Astrocyte of the spinal cord (primary cell): ENCODE results near the gene PPRC1.

Experiments used
- DNase-seq: peaks from one replicate; pipeline ENCODE4 v3.0.0; 2011; ENCODE audit warnings: low read depth, low spot score
- H3K4me3 ChIP-seq: 2 replicates; pipeline ENCODE4 v1.5.1; 2011; ENCODE audit warnings: low read depth, mild to moderate bottlenecking, low read length, moderate library complexity
- in situ Hi-C: cut with HindIII; loops from 2 replicates; pipeline ENCODE4 v1.10.0; 2017; ENCODE audit warnings: low sequenced_read_pairs
- TF ChIP-seq, protein P1 (sequence below): IDR thresholded peaks from 2 replicates; pipeline ENCODE4 v1.5.1; 2012; ENCODE audit warnings: low read depth, mild to moderate bottlenecking, low read length, inconsistent platforms

Gene PPRC1

DNA sequence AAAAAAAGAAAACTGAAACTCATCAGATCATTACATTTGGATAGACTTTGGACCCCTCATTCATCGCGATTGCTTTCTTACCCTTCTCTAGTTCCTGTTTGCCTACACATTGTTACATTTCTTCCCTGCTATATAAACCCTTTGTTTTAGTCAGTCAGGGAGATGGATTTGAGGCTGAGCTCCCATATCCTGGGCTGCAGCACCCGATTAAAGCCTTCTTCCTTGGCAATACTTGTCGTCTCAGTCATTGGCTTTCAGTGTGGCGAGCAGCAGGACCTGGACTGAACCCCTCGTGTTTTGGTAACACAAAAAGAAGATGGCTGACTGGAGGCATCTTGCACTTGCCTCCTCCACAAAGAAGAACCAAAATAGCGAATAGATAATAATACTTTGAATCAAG is 59.1 kb downstream of the PPRC1 start:
- no peak for DNase-seq
- in situ Hi-C loops, result no loop called here
- no peak overlapping the region for H3K4me3 ChIP-seq
- TF ChIP-seq, protein P1, sequence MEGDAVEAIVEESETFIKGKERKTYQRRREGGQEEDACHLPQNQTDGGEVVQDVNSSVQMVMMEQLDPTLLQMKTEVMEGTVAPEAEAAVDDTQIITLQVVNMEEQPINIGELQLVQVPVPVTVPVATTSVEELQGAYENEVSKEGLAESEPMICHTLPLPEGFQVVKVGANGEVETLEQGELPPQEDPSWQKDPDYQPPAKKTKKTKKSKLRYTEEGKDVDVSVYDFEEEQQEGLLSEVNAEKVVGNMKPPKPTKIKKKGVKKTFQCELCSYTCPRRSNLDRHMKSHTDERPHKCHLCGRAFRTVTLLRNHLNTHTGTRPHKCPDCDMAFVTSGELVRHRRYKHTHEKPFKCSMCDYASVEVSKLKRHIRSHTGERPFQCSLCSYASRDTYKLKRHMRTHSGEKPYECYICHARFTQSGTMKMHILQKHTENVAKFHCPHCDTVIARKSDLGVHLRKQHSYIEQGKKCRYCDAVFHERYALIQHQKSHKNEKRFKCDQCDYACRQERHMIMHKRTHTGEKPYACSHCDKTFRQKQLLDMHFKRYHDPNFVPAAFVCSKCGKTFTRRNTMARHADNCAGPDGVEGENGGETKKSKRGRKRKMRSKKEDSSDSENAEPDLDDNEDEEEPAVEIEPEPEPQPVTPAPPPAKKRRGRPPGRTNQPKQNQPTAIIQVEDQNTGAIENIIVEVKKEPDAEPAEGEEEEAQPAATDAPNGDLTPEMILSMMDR, result no peak

DNA sequence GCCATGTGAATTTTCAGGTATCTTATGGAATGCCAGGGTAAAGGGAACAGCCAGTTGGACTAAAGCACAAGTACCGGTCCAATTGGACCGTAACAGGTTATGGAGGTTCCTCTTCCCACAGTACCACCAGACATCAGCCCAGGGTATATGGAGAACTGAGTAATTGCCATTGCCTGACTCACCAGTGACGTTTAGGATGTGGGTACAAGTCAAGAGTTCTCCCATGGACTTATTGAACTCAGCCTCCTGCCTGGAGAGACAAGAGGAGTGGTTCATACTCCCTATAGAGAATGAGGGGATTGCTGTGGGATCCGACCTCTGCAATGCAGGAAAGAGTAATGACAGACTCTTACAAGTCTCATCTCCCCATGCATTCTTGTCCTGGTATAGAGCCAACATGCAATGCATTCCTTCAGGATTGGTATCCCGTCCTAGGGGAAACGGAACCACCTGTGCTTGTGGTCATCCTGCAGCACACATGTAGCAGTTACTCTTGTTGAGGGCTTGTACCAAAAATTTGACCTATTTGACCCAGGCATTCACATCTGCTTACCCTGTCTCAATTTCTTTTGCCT is 62.5 kb downstream of the PPRC1 start:
- no peak for DNase-seq

DNA sequence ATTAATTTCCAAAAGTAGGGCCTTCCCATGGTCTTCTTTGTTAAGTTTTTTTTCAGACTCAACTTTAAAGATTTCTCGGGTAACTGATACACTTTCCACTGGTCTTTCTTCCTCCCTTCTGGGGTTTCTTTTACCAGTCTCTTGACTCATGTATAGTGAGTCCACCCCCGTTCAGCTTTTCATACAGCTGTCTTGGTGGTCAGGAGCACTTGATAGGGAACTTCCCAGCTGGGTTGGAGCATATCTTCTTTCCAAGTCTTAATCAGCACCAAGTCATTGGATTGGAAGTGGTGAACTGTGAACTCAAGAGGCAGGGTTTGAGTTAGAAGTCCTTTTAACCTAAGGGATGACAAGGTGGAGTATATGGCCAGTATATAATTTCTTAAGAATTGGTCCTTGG is 64.1 kb downstream of the PPRC1 start:
- in situ Hi-C loops, result no loop called here
- TF ChIP-seq, protein P1, result no peak
- no peak for DNase-seq
- H3K4me3 ChIP-seq, result no peak overlapping the region

More for the DNA sequence above, 62.5 kb downstream of the PPRC1 start:
- TF ChIP-seq, protein P1, result no peak
- in situ Hi-C loops, result no loop called here
- no peak overlapping the region for H3K4me3 ChIP-seq

DNA sequence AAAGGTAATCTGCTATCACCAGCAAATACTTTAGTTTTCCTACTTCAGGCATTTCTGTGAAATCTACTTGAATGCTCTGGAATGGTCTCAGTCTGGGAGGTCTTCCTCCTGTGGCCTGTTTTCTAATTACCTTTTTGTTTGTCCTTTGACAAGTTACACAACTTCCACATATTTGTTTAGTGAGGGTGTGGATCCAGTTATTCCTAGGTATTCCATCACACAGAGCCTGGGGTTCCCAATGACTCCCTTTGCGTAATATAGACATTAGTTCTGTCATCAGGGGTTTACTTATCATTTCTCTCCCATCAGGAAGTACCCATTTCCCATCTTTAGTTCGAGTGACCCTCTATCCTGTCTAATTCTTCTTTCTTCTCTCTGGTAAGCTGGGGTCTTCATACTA is 65.2 kb downstream of the PPRC1 start:
- DNase-seq, result no peak
- TF ChIP-seq, protein P1, result no peak
- no peak overlapping the region for H3K4me3 ChIP-seq
- in situ Hi-C loops, result no loop called here
